CD4-positive, alpha-beta T cell treated with Interleukin-4 for 4 hours (primary cell): ENCODE measurements around the gene VOPP1.

Experiments
- DNase-seq: peaks from one replicate; pipeline ENCODE4 v3.0.0-alpha.2; 2020

Gene VOPP1

DNA sequence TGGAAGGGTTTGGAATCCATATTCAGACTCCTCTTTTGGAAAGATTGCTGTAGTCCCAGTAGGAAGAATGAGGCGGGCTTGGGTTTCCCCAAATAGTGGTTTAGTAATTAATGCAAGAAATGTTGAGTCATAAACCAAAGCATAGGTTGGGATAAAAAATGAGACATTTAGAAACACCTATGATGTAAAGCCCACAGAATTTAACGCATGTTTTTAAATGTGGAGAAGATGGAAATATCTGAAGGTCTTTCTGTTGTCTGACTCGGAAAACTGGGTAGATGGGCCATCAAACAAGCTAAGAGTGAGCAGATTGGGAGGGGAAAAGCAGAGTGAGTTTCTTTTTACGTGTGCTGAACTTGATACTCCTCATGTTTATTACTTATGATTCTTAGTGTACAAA is 145.0 kb downstream of the VOPP1 start:
- no peak for DNase-seq

- DNase-seq: no peak
These were observed 145.6 kb downstream of the VOPP1 start for GRCh38 chr7:55426676-55427075.

GRCh38 chr7:55425141-55425752 is 147.1 kb downstream of the VOPP1 start:
- DNase-seq: no peak

GRCh38 chr7:55423891-55424290 is 148.4 kb downstream of the VOPP1 start:
- DNase-seq: no peak

DNA sequence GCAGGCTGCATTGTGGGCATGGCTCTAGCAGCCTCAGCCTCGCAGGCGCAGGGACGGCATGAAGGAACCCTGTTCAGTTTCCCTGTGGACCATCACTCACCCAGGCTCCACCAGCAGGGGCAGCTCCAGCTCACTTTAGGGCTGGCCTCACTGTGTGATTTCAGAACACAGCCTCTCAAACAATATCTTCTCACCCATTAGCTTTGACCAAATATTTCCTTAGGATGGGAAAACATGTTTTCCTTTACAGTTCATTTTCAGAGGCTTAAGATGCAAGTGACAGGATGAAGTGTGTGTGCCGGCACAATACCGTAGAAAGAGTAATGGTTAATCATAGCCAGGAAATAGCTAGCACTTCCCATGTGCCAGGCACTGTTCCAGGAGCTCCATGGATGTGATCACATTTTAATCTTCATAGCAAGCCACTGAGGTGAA is 149.0 kb downstream of the VOPP1 start:
- DNase-seq: no peak
